NB4 (cell line): ENCODE data around the gene FBXO34.
"Not testable (repeated sequence)": the region's sequence is repeated elsewhere in the genome, so short reads cannot be mapped to it uniquely, and the experiment has no call there.

Experiments
- CTCF ChIP-seq: IDR thresholded peaks from one replicate; pipeline ENCODE4 v1.5.1; 2012; ENCODE audit warnings: low read depth, low read length
- POLR2A ChIP-seq: IDR thresholded peaks from 2 replicates; pipeline ENCODE4 v1.6.1; 2011; ENCODE audit warnings: mild to moderate bottlenecking; ENCODE audit not compliant: insufficient read length; ENCODE audit errors: extremely low read depth

GRCh38 chr14:55312379-55313030 lies 41.3 kb downstream of the FBXO34 start:
- not testable (repeated sequence) for TF ChIP-seq CTCF, POLR2A
